Osteocyte (in vitro differentiated cells): Measurements from ENCODE around the gene RAD17. TPM values are rescaled to one million over a fixed set of nuclear protein-coding genes. Genes with fewer than 3 reads are reported as not detected.

Source experiments
- DNase-seq: peaks from one replicate; pipeline ENCODE4 v3.0.0; 2021; ENCODE audit warnings: mixed read lengths; ENCODE audit not compliant: unreplicated experiment; ENCODE audit errors: extremely low spot score
- H3K27ac Mint-ChIP-seq: one replicate; pipeline ENCODE4 v1.8.0; 2021; ENCODE audit warnings: mild to moderate bottlenecking, mixed read lengths; ENCODE audit not compliant: unreplicated experiment
- H3K27me3 Mint-ChIP-seq: one replicate; pipeline ENCODE4 v1.8.0; 2021; ENCODE audit warnings: mixed read lengths; ENCODE audit not compliant: unreplicated experiment
- H3K36me3 Mint-ChIP-seq: one replicate; pipeline ENCODE4 v1.8.0; 2021; ENCODE audit warnings: mixed read lengths; ENCODE audit not compliant: unreplicated experiment
- H3K4me1 Mint-ChIP-seq: one replicate; pipeline ENCODE4 v1.8.0; 2021; ENCODE audit warnings: mixed read lengths; ENCODE audit not compliant: unreplicated experiment
- H3K4me3 Mint-ChIP-seq: one replicate; pipeline ENCODE4 v1.8.0; 2021; ENCODE audit warnings: mild to moderate bottlenecking, moderate library complexity, mixed read lengths; ENCODE audit not compliant: unreplicated experiment
- H3K9me3 Mint-ChIP-seq: one replicate; pipeline ENCODE4 v1.8.0; 2021; ENCODE audit warnings: mixed read lengths; ENCODE audit not compliant: unreplicated experiment
- CTCF ChIP-seq: fragments of 200-600 bp; sonication (generic); IDR thresholded peaks from 2 replicates; pipeline ENCODE4 v1.5.0; 2021; ENCODE audit warnings: antibody characterized with exemption, mild to moderate bottlenecking, moderate library complexity
- total RNA-seq: library from RNA; stranded (reverse); gene quantifications from 2 replicates; pipeline ENCODE4 v1.2.1, GENCODE V29; 2021

The RAD17 gene
- total RNA-seq, 1 donor from 2014 or later: 30.1 TPM

DNA sequence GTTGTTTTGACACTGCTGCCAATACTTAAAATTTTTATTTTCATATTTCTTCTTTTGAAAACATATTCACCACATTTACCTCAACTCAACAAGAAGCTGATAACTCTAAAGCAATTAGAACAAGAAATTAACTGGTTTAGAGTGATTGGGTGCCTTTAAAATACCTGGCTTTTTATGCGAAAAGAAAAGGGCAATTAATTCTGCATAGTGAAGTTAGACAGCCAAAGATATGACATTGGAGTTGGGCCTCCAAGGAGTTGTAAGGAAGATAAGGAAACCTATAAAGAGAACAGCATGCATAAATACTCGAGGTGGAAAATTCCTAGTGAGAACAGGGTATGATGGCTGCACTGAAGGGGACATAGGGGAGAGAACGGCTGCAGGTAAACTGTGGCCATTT, 9.9 kb upstream of the RAD17 start:
- Mint-ChIP-seq H3K9me3 (no peaks in the 10 kb centered on the region), H3K4me3 (no peak overlapping the region), H3K27me3 (no peaks in the 10 kb centered on the region)

DNA sequence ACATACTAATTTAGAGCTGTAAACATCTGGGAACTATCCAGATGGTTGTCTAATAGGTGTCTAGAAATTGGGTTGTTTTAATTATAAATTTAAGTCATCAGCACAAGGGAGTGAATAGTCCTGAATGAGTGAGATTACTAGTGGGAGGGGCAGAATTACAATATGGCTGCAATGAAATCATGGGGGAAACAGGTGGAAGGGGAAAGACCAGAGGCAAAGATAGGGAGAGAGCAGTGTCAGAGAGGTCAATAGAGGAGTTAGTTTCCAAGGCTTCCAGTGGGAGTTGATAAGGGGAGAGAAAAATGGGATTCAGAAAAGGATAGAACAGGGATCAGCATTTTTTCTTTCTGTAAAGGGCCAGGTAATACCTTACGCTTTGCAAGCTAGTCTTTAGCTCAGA, 9.2 kb upstream of the RAD17 start:
- H3K4me3 Mint-ChIP-seq: no peak overlapping the region

More for the DNA sequence above, 9.9 kb upstream of the RAD17 start:
- Mint-ChIP-seq H3K27ac (no peak overlapping the region), H3K4me1 (no peaks in the 10 kb centered on the region), H3K36me3 (peaks cover 12% of the 10 kb centered on the region)
- DNase-seq: no peak
- TF ChIP-seq CTCF: no peak

GRCh38 chr5:69364414-69364813, 5.2 kb upstream of the RAD17 start:
- H3K9me3 Mint-ChIP-seq: no peaks in the 10 kb centered on the region

More for the DNA sequence above, 9.2 kb upstream of the RAD17 start:
- DNase-seq: no peak
- no peaks in the 10 kb centered on the region for H3K4me1 Mint-ChIP-seq
- no peak for TF ChIP-seq CTCF
- no peaks in the 10 kb centered on the region for H3K27me3 Mint-ChIP-seq
- H3K36me3 Mint-ChIP-seq: peaks cover 12% of the 10 kb centered on the region
- no peak overlapping the region for H3K27ac Mint-ChIP-seq
- no peaks in the 10 kb centered on the region for H3K9me3 Mint-ChIP-seq

DNA sequence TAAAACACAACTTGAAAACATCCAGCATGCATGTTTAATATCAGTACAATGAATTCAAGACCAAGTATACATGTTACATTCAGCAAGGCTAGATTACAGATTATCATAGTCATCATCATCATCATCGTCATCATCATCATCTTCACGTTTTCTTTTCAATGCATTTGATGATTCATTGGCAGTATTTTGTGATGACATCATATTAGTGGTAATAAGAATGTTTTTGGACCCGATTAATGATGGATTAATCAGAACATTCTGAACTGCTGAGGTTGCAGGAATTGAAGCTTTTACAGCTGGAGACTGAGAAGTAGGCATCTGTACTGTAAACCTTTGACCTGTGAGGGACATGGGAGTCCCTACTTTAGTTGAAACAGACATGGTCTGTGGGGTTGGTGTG, 4.8 kb upstream of the RAD17 start:
- no peak overlapping the region for H3K27ac Mint-ChIP-seq
- no peak for DNase-seq
- H3K4me3 Mint-ChIP-seq: no peak overlapping the region
- no peaks in the 10 kb centered on the region for H3K27me3 Mint-ChIP-seq
- peaks cover 12% of the 10 kb centered on the region for H3K36me3 Mint-ChIP-seq
- no peak for TF ChIP-seq CTCF
- peaks cover 13% of the 10 kb centered on the region for H3K4me1 Mint-ChIP-seq
- H3K9me3 Mint-ChIP-seq: no peaks in the 10 kb centered on the region

More at GRCh38 chr5:69364414-69364813, 5.2 kb upstream of the RAD17 start:
- H3K36me3 Mint-ChIP-seq: peaks cover 12% of the 10 kb centered on the region
- H3K27ac Mint-ChIP-seq: no peak overlapping the region
- H3K27me3 Mint-ChIP-seq: no peaks in the 10 kb centered on the region
- TF ChIP-seq CTCF: peak; percentile 48
- no peak for DNase-seq
- H3K4me1 Mint-ChIP-seq: peaks cover 13% of the 10 kb centered on the region
- H3K4me3 Mint-ChIP-seq: no peak overlapping the region

- no peak for DNase-seq
- H3K36me3 Mint-ChIP-seq: peaks cover 12% of the 10 kb centered on the region
- TF ChIP-seq CTCF: no peak
- no peaks in the 10 kb centered on the region for H3K27me3 Mint-ChIP-seq
- peak overlapping the region; percentile 95 for H3K4me3 Mint-ChIP-seq
- peak overlapping the region; percentile 97 for H3K27ac Mint-ChIP-seq
- no peaks in the 10 kb centered on the region for H3K9me3 Mint-ChIP-seq
- peaks cover 30% of the 10 kb centered on the region for H3K4me1 Mint-ChIP-seq
Observed at GRCh38 chr5:69367697-69368279, 1.8 kb upstream of the RAD17 start.
